ENCODE data around the gene ZFHX2.

ZFHX2 gene

DNA sequence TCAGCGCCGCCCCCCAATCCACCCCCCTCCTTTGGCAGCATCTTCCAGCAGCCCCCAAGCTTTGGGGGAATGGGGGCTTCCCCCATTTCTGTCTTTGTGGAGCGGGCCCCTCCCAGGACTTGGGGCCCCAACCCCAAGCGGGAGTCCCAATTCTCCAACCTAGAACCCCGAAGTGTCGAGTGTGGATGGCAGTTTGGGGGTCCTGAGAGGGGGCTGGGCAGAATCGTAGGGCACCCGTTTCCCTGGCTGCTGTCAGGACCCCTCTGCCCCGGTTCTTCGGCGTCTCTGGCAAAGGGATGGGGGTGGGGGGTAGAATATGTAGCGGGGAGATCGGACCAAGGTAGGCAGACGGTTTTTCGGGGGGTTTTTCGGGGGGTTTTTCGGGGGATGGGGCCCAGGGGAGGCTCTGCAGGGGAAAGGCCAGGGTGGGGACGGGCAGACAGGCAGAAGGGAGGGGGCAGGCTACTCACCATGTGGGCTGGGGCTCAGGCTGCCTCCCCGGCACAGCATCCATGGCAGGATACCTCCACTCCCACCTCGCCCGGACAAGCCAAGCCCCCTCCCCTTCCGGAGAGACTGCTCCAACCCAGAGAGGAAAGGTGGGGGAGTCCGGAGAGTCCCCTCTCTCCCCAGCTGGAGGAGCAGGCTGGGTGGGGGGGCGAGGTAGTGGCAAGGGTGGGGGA is 26.3 kb upstream of the ZFHX2 start:
- Histone ChIP-seq H3K9me3 (ENCODE audit: severe bottlenecking) (no peaks in the 10 kb centered on the region), H3K27ac (ENCODE audit: poor library complexity, severe bottlenecking) (no peak overlapping the region), H3K36me3 (ENCODE audit: low read depth) (no peaks in the 10 kb centered on the region), H3K4me3 (ENCODE audit: severe bottlenecking) (no peak overlapping the region), H3K27me3 (ENCODE audit: insufficient read depth, poor library complexity, severe bottlenecking) (peaks cover 59% of the 10 kb centered on the region), H3K4me1 (ENCODE audit: insufficient read depth, poor library complexity, severe bottlenecking) (no peaks in the 10 kb centered on the region)
- no peak for DNase-seq (ENCODE audit: low spot score)
- TF ChIP-seq, protein P1, sequence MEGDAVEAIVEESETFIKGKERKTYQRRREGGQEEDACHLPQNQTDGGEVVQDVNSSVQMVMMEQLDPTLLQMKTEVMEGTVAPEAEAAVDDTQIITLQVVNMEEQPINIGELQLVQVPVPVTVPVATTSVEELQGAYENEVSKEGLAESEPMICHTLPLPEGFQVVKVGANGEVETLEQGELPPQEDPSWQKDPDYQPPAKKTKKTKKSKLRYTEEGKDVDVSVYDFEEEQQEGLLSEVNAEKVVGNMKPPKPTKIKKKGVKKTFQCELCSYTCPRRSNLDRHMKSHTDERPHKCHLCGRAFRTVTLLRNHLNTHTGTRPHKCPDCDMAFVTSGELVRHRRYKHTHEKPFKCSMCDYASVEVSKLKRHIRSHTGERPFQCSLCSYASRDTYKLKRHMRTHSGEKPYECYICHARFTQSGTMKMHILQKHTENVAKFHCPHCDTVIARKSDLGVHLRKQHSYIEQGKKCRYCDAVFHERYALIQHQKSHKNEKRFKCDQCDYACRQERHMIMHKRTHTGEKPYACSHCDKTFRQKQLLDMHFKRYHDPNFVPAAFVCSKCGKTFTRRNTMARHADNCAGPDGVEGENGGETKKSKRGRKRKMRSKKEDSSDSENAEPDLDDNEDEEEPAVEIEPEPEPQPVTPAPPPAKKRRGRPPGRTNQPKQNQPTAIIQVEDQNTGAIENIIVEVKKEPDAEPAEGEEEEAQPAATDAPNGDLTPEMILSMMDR (IDR thresholded peaks at IDR 0.05; ENCODE audit: poor library complexity, severe bottlenecking), result no peak
- ATAC-seq (ENCODE audit: low read depth), result no peak

DNA sequence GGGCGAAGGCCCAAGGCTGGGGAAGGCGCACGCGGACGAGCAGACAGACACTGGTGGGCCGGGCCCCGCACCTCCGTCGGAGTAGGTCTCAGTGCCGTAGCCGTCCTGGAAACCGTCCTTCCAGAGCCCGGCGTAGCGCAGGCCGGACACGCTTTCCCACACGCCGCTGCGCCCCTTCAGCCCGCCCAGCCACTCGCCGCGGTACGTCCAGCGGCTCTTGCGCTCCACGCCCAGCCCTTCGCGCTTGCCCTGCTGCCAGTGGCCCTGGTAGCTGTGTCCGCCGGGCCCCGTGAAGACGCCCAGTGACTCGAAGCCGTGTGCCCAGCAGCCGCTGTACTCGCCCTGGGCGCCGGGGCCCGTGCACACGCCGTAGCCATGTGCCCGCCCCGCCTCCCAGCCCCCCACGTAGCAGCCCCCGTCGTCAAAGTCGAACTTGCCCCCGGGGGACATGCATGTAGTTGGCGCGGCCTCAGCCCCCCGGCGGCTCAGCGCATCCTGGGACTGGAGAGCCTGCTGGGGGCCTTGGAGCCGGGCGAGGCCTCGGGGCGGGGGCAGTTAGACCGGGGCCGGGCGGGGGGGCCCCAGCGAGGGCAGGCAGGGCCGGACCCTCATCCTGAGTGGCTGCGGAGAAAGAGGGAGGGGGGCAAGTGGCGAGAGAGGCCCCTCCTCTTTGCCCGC is 25.6 kb upstream of the ZFHX2 start:
- DNase-seq (ENCODE audit: low spot score), result no peak
- no peak overlapping the region for H3K4me3 ChIP-seq (ENCODE audit: severe bottlenecking)

GRCh38 chr14:23573384-23574015 is 21.9 kb upstream of the ZFHX2 start:
- no peaks in the 10 kb centered on the region for H3K4me1 ChIP-seq (ENCODE audit: insufficient read depth, poor library complexity, severe bottlenecking)
- ATAC-seq (ENCODE audit: low read depth) (no peak), DNase-seq (ENCODE audit: low spot score) (no peak)
- no peak overlapping the region for H3K4me3 ChIP-seq (ENCODE audit: severe bottlenecking)
- no peaks in the 10 kb centered on the region for H3K9me3 ChIP-seq (ENCODE audit: severe bottlenecking)
- H3K36me3 ChIP-seq (ENCODE audit: low read depth), result no peaks in the 10 kb centered on the region
- TF ChIP-seq, protein P1 (IDR thresholded peaks at IDR 0.05; ENCODE audit: poor library complexity, severe bottlenecking), result no peak
- no peak overlapping the region for H3K27ac ChIP-seq (ENCODE audit: poor library complexity, severe bottlenecking)
- H3K27me3 ChIP-seq (ENCODE audit: insufficient read depth, poor library complexity, severe bottlenecking), result peaks cover 39% of the 10 kb centered on the region

More for the DNA sequence above, 25.6 kb upstream of the ZFHX2 start:
- peaks cover 59% of the 10 kb centered on the region for H3K27me3 ChIP-seq (ENCODE audit: insufficient read depth, poor library complexity, severe bottlenecking)
- H3K27ac ChIP-seq (ENCODE audit: poor library complexity, severe bottlenecking), result no peak overlapping the region
- TF ChIP-seq, protein P1 (IDR thresholded peaks at IDR 0.05; ENCODE audit: poor library complexity, severe bottlenecking), result no peak
- no peaks in the 10 kb centered on the region for H3K9me3 ChIP-seq (ENCODE audit: severe bottlenecking)
- H3K36me3 ChIP-seq (ENCODE audit: low read depth), result no peaks in the 10 kb centered on the region
- H3K4me1 ChIP-seq (ENCODE audit: insufficient read depth, poor library complexity, severe bottlenecking), result no peaks in the 10 kb centered on the region
- ATAC-seq (ENCODE audit: low read depth), result peak; percentile 45; the same call in 2 of the 3 replicates

DNA sequence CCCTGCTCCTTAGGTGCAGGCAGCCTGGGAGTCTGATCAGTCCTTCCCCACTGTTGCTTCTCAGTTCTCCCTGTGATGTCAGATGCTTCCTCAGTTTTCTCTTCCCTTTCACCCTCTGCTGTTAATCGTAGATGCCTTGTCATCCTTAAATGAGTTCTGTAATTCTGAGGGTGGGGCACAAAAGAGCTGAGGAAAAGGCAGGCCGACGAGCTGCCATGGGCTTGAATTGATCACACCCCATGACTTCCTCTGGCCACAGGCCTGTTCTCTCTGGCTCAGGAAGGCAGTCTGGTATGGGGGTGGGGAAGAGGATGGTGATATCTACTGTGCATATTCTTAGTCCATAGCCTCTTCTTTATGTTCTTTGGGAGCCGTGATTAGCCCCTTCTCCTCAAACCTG is 21.3 kb upstream of the ZFHX2 start:
- Histone ChIP-seq H3K4me1 (ENCODE audit: insufficient read depth, poor library complexity, severe bottlenecking) (peaks cover 4% of the 10 kb centered on the region), H3K27me3 (ENCODE audit: insufficient read depth, poor library complexity, severe bottlenecking) (peaks cover 33% of the 10 kb centered on the region), H3K9me3 (ENCODE audit: severe bottlenecking) (no peaks in the 10 kb centered on the region), H3K27ac (ENCODE audit: poor library complexity, severe bottlenecking) (no peak overlapping the region), H3K36me3 (ENCODE audit: low read depth) (no peaks in the 10 kb centered on the region), H3K4me3 (ENCODE audit: severe bottlenecking) (no peak overlapping the region)
- ATAC-seq (ENCODE audit: low read depth) (no peak), DNase-seq (ENCODE audit: low spot score) (no peak)
- TF ChIP-seq, protein P1 (IDR thresholded peaks at IDR 0.05; ENCODE audit: poor library complexity, severe bottlenecking), result no peak
